ENCODE measurements around the gene RFTN1.

The RFTN1 gene

GRCh38 chr3:16488637-16489036 is 24.9 kb downstream of the RFTN1 start:
- TF ChIP-seq CTCF (IDR thresholded peaks at IDR 0.05; ENCODE audit: low read depth, low read length) = no peak
- no peak overlapping the region for H3K4me3 ChIP-seq (replicated peaks in 1 of 2; ENCODE audit: low read depth in 2 of 2, low read length in 2 of 2)
- DNase-seq (ENCODE audit: low read depth in 2 of 2) = no peak

GRCh38 chr3:16487511-16488175 is 25.9 kb downstream of the RFTN1 start:
- TF ChIP-seq CTCF (IDR thresholded peaks at IDR 0.05; ENCODE audit: low read depth, low read length) = no peak
- no peak overlapping the region for H3K4me3 ChIP-seq (replicated peaks in 1 of 2; ENCODE audit: low read depth in 2 of 2, low read length in 2 of 2)
- no peak for DNase-seq (ENCODE audit: low read depth in 2 of 2)

- DNase-seq (ENCODE audit: low read depth in 2 of 2) = no peak
- no peak for TF ChIP-seq CTCF (IDR thresholded peaks at IDR 0.05; ENCODE audit: low read depth, low read length)
- H3K4me3 ChIP-seq (replicated peaks in 1 of 2; ENCODE audit: low read depth in 2 of 2, low read length in 2 of 2) = no peak overlapping the region
Measured at GRCh38 chr3:16486951-16487480, 26.5 kb downstream of the RFTN1 start.

GRCh38 chr3:16486201-16486600 is 27.3 kb downstream of the RFTN1 start:
- DNase-seq (ENCODE audit: low read depth in 2 of 2) = no peak
- no peak overlapping the region for H3K4me3 ChIP-seq (replicated peaks in 1 of 2; ENCODE audit: low read depth in 2 of 2, low read length in 2 of 2)
- TF ChIP-seq CTCF (IDR thresholded peaks at IDR 0.05; ENCODE audit: low read depth, low read length) = no peak

- TF ChIP-seq CTCF (IDR thresholded peaks at IDR 0.05; ENCODE audit: low read depth, low read length) = no peak
- no peak overlapping the region for H3K4me3 ChIP-seq (replicated peaks in 1 of 2; ENCODE audit: low read depth in 2 of 2, low read length in 2 of 2)
- no peak for DNase-seq (ENCODE audit: low read depth in 2 of 2)
Measured at GRCh38 chr3:16485395-16485992, 28.0 kb downstream of the RFTN1 start.

- DNase-seq (ENCODE audit: low read depth in 2 of 2) = peak in 1 of 2 donors; percentile 53
- H3K4me3 ChIP-seq (replicated peaks in 1 of 2; ENCODE audit: low read depth in 2 of 2, low read length in 2 of 2) = no peak overlapping the region
- TF ChIP-seq CTCF (IDR thresholded peaks at IDR 0.05; ENCODE audit: low read depth, low read length) = no peak
Measured at GRCh38 chr3:16484984-16485383, 28.5 kb downstream of the RFTN1 start.
